ENCODE data around the gene SAMD4B. TPM values are rescaled to one million over a fixed set of nuclear protein-coding genes. Genes with fewer than 3 reads are reported as not detected.

SAMD4B gene
- total and polyA plus RNA-seq, 9 of the 15 experiments (the other 6 are each of a cell fraction or from before 2014, with no cell fraction given) = 3.4 to 90.5 (median 38.0) TPM

GRCh38 chr19:39402346-39403300, 60.4 kb downstream of the SAMD4B start (continued):
- TF ChIP-seq ZBTB9 (CRISPR knock-in tag; IDR thresholded peaks at IDR 0.05) (peak; percentile 84; the same call in 1 of the 2 replicates), KHSRP (IDR thresholded peaks at IDR 0.05) (no peak), GTF2F1 (IDR thresholded peaks at IDR 0.05; ENCODE audit: low read depth, low read length) (no peak), RBM25 (IDR thresholded peaks at IDR 0.05; ENCODE audit: low read depth, low read length, severe bottlenecking) (no peak), ESRRA (IDR thresholded peaks at IDR 0.05; ENCODE audit: borderline replicate concordance, low read depth) (peak; percentile 68; the same call in 1 of the 2 replicates), ZNF408 (CRISPR knock-in tag; IDR thresholded peaks at IDR 0.05; ENCODE audit: low read depth) (no peak), HMGN3 (IDR thresholded peaks at IDR 0.05; ENCODE audit: borderline replicate concordance, extremely low read depth, insufficient read length, low read depth, low read length) (peak; percentile 98), MCM2 (IDR thresholded peaks at IDR 0.05; ENCODE audit: low read depth) (no peak), TCF3 (CRISPR knock-in tag; IDR thresholded peaks at IDR 0.05) (no peak), SMAD1 (IDR thresholded peaks at IDR 0.05; ENCODE audit: low read depth, low read length, partially characterized antibody) (no peak), MED1 (CRISPR knock-in tag; IDR thresholded peaks at IDR 0.05; ENCODE audit: borderline replicate concordance) (peak; percentile 26; the same call in 1 of the 2 replicates), E4F1 (CRISPR knock-in tag; IDR thresholded peaks at IDR 0.05; ENCODE audit: borderline replicate concordance) (no peak), ZNF740 (CRISPR knock-in tag; IDR thresholded peaks at IDR 0.05) (0 out of 2 replicates have a peak, but pooled peaks have one; percentile 52), ZNF740 (tag; IDR thresholded peaks at IDR 0.05) (no peak), ZNF124 (CRISPR knock-in tag; IDR thresholded peaks at IDR 0.05) (no peak), IRF1 (CRISPR knock-in tag; IDR thresholded peaks at IDR 0.05; ENCODE audit: borderline replicate concordance) (no peak), CSDE1 (IDR thresholded peaks at IDR 0.05) (no peak), ZFP91 (CRISPR knock-in tag; IDR thresholded peaks at IDR 0.05) (0 out of 2 replicates have a peak, but pooled peaks have one; percentile 8), SRSF1 (IDR thresholded peaks at IDR 0.05; ENCODE audit: low read depth, low read length) (no peak), SP1 (CRISPR knock-in tag; IDR thresholded peaks at IDR 0.05) (peak; percentile 73; the same call in 1 of the 2 replicates)

All from K562 (cell line).